ENCODE data around the gene SEMA5B.

GRCh38 chr3:123071146-123071545 lies 43.6 kb upstream of the SEMA5B start:
- TF ChIP-seq, protein P1, sequence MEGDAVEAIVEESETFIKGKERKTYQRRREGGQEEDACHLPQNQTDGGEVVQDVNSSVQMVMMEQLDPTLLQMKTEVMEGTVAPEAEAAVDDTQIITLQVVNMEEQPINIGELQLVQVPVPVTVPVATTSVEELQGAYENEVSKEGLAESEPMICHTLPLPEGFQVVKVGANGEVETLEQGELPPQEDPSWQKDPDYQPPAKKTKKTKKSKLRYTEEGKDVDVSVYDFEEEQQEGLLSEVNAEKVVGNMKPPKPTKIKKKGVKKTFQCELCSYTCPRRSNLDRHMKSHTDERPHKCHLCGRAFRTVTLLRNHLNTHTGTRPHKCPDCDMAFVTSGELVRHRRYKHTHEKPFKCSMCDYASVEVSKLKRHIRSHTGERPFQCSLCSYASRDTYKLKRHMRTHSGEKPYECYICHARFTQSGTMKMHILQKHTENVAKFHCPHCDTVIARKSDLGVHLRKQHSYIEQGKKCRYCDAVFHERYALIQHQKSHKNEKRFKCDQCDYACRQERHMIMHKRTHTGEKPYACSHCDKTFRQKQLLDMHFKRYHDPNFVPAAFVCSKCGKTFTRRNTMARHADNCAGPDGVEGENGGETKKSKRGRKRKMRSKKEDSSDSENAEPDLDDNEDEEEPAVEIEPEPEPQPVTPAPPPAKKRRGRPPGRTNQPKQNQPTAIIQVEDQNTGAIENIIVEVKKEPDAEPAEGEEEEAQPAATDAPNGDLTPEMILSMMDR (IDR thresholded peaks at IDR 0.05), result no peak
- no peak for TF ChIP-seq ZFX (IDR thresholded peaks at IDR 0.05; ENCODE audit: borderline replicate concordance)
